Breast epithelium (tissue), 4 donors: ENCODE data around the gene LTBP2. TPM values are rescaled to one million over a fixed set of nuclear protein-coding genes. Genes with fewer than 3 reads are reported as not detected.

Experiments
- DNase-seq, 2 donors: peaks; one replicate each; pipeline ENCODE4 v3.0.0-alpha.2; 2019; ENCODE audit warnings: low spot score in 2 of 2
- H3K27ac ChIP-seq, 2 donors: fragments of 200-600 bp; sonication (generic) in 1 of 2; one replicate each; pipeline ENCODE4 v1.5.1; 2016 to 2019; ENCODE audit warnings: mild to moderate bottlenecking in 1 of 2
- H3K27me3 ChIP-seq, 2 donors: fragments of 200-600 bp; sonication (generic) in 1 of 2; one replicate each; pipeline versions ENCODE4 v1.5.1 to v1.6.0; 2017 to 2019; ENCODE audit warnings: control low read depth in 1 of 2, mild to moderate bottlenecking in 1 of 2
- H3K36me3 ChIP-seq: fragments of 200-600 bp; one replicate; pipeline ENCODE4 v1.5.1; 2019
- H3K4me1 ChIP-seq, 2 donors: fragments of 200-600 bp; sonication (generic); one replicate each; pipeline ENCODE4 v1.5.1; 2016 to 2019; ENCODE audit warnings: control low read depth in 1 of 2
- H3K4me3 ChIP-seq, 3 donors: fragments of 200-600 bp; sonication (generic); 1 replicate in 2 of 3; 2 replicates in 1 of 3; pipeline ENCODE4 v1.5.1; 2016 to 2019; ENCODE audit warnings: mild to moderate bottlenecking in 3 of 3, moderate library complexity in 2 of 3
- H3K9me3 ChIP-seq, 2 donors: fragments of 200-600 bp; sonication (generic) in 1 of 2; one replicate each; pipeline ENCODE4 v1.5.1; 2016 to 2019; ENCODE audit warnings: control low read depth in 1 of 2
- CTCF ChIP-seq, 3 donors: fragments of 450-650 bp; IDR thresholded peaks; one replicate each; pipeline ENCODE4 v1.5.1; 2016 to 2017; ENCODE audit warnings: antibody characterized with exemption in 3 of 3, mild to moderate bottlenecking in 3 of 3, moderate library complexity in 3 of 3
- POLR2A ChIP-seq: fragments of 450-650 bp; IDR thresholded peaks from one replicate; pipeline ENCODE4 v1.6.1; 2016; ENCODE audit warnings: antibody characterized with exemption, mild to moderate bottlenecking, moderate library complexity
- POLR2AphosphoS5 ChIP-seq, 3 donors: sonication (generic); formaldehyde crosslinking; IDR thresholded peaks; one replicate each; pipeline ENCODE4 v1.6.1; 2017; ENCODE audit warnings: antibody characterized with exemption in 3 of 3
- intact Hi-C: fragments of 100-400 bp; cut with DNase I; formaldehyde crosslinking; loops from one replicate; pipeline ENCODE4 v1.15.1; 2023; ENCODE audit warnings: low total_unique reads
- total RNA-seq, 3 donors: library from RNA; depleted of rRNA; stranded (reverse); fragments of >200 nt; gene quantifications; one replicate each; pipeline ENCODE4 v1.1.0, GENCODE V29; 2016

The LTBP2 gene
- total RNA-seq, 3 donors from 2014 or later = 34.7 to 91.1 (median 79.0) TPM

GRCh38 chr14:74634964-74635363 lies 22.9 kb upstream of the LTBP2 start:
- TF ChIP-seq POLR2A = no peak
- TF ChIP-seq POLR2AphosphoS5 (IDR thresholded peaks at IDR 0.05) = no peak
- no peak for TF ChIP-seq CTCF (IDR thresholded peaks at IDR 0.05)
- DNase-seq = no peak
- Histone ChIP-seq H3K36me3 (no peaks in the 10 kb centered on the region), H3K9me3 (no peaks in the 10 kb centered on the region), H3K27me3 (no peaks in the 10 kb centered on the region), H3K27ac (peak overlapping the region; percentile 36 to 66), H3K4me1 (peaks cover 0 to 4% of the 10 kb centered on the region in 2 donors), H3K4me3 (no peak overlapping the region)
- intact Hi-C loops = no loop called here

- H3K36me3 ChIP-seq = no peaks in the 10 kb centered on the region
- H3K9me3 ChIP-seq = no peaks in the 10 kb centered on the region
- no peak overlapping the region for H3K4me3 ChIP-seq
- no peak for DNase-seq
- peak overlapping the region in 1 of 2 donors; percentile 66 for H3K27ac ChIP-seq
- H3K27me3 ChIP-seq = no peaks in the 10 kb centered on the region
- peaks cover 0 to 4% of the 10 kb centered on the region in 2 donors for H3K4me1 ChIP-seq
- TF ChIP-seq CTCF (IDR thresholded peaks at IDR 0.05) (no peak), POLR2A (no peak), POLR2AphosphoS5 (IDR thresholded peaks at IDR 0.05) (no peak)
- intact Hi-C loops = no loop called here
These were observed 22.4 kb upstream of the LTBP2 start for GRCh38 chr14:74634481-74634880.

- Histone ChIP-seq H3K4me3 (no peak overlapping the region), H3K27me3 (no peaks in the 10 kb centered on the region), H3K4me1 (peaks cover 0 to 4% of the 10 kb centered on the region in 2 donors), H3K36me3 (no peaks in the 10 kb centered on the region), H3K9me3 (no peaks in the 10 kb centered on the region), H3K27ac (peak overlapping the region; percentile 19 to 21)
- intact Hi-C loops = no loop called here
- no peak for DNase-seq
- no peak for TF ChIP-seq CTCF (IDR thresholded peaks at IDR 0.05)
- no peak for TF ChIP-seq POLR2AphosphoS5 (IDR thresholded peaks at IDR 0.05)
- TF ChIP-seq POLR2A = no peak
These were observed 19.0 kb upstream of the LTBP2 start for GRCh38 chr14:74630881-74631690.

- no peak for DNase-seq
- no peak for TF ChIP-seq POLR2A
- no peak for TF ChIP-seq POLR2AphosphoS5 (IDR thresholded peaks at IDR 0.05)
- TF ChIP-seq CTCF (IDR thresholded peaks at IDR 0.05) = no peak
- intact Hi-C loops = no loop called here
- no peaks in the 10 kb centered on the region for H3K4me1 ChIP-seq
- H3K36me3 ChIP-seq = no peaks in the 10 kb centered on the region
- H3K27me3 ChIP-seq = no peaks in the 10 kb centered on the region
- H3K4me3 ChIP-seq = no peak overlapping the region
- no peaks in the 10 kb centered on the region for H3K9me3 ChIP-seq
- no peak overlapping the region for H3K27ac ChIP-seq
These were observed 16.4 kb upstream of the LTBP2 start for GRCh38 chr14:74628418-74628817.

GRCh38 chr14:74627076-74627475 lies 15.0 kb upstream of the LTBP2 start:
- H3K4me3 ChIP-seq = no peak overlapping the region
- no peaks in the 10 kb centered on the region for H3K36me3 ChIP-seq
- no peaks in the 10 kb centered on the region for H3K27me3 ChIP-seq
- no peaks in the 10 kb centered on the region for H3K9me3 ChIP-seq
- DNase-seq = no peak
- no peaks in the 10 kb centered on the region for H3K4me1 ChIP-seq
- intact Hi-C loops = no loop called here
- no peak overlapping the region for H3K27ac ChIP-seq
- TF ChIP-seq POLR2AphosphoS5 (IDR thresholded peaks at IDR 0.05) = no peak
- no peak for TF ChIP-seq CTCF (IDR thresholded peaks at IDR 0.05)
- no peak for TF ChIP-seq POLR2A
